ENCODE data around the gene SMURF2. TPM values are rescaled to one million over a fixed set of nuclear protein-coding genes. Genes with fewer than 3 reads are reported as not detected.

Gene SMURF2
- 14.0 and 35.3 TPM in 2 replicates for total RNA-seq (2011; cell fraction: chromatin; rRNA removed; ENCODE audit: low replicate concordance)
- 6.8 and 8.8 TPM in 2 replicates for total RNA-seq (2011; cell fraction: nucleolus; rRNA removed)
- 12.4 and 15.6 TPM in 2 replicates for total RNA-seq (2011; cell fraction: nucleoplasm; rRNA removed)
- 11.6 and 13.0 TPM in 2 replicates for total RNA-seq (2014; rRNA removed)
- 20.5 and 22.1 TPM in 2 replicates for total RNA-seq (2014; rRNA removed; fragmentation: Illumina TruSeq; extraction: Trizol)
- 22.0 and 23.1 TPM in 2 replicates for total RNA-seq (2015; rRNA removed; fragmentation: Illumina TruSeq; extraction: Trizol)
- 15.2 and 15.7 TPM in 2 replicates for total RNA-seq (2021)
- polyA plus RNA-seq (2011; rRNA removed) = 13.3 and 14.8 TPM in 2 replicates
- polyA plus RNA-seq (2011; cell fraction: cytosol; rRNA removed) = 3.4 and 7.1 TPM in 2 replicates
- 11.5 and 13.8 TPM in 2 replicates for polyA plus RNA-seq (2011; cell fraction: nucleus; rRNA removed)
- polyA plus RNA-seq (2012) = 8.8 and 9.6 TPM in 2 replicates
- 15.9 and 16.4 TPM in 2 replicates for polyA plus RNA-seq (2014; fragmentation: Illumina TruSeq; extraction: Trizol)
- 1 to 10 TPM; 3.8 to 5.0 TPM for polyA plus RNA-seq (2014; fragmentation: Nextera tagmentation; extraction: Ambion mirVana)
- polyA plus RNA-seq (2014; rRNA removed) = 9.1 and 11.3 TPM in 2 replicates
- 31.6 and 34.3 TPM in 2 replicates for polyA minus RNA-seq (2011; rRNA and poly(A)+ RNA removed)
- 7.8 and 10.6 TPM in 2 replicates for polyA minus RNA-seq (2011; cell fraction: cytosol; rRNA and poly(A)+ RNA removed)
- polyA minus RNA-seq (2011; cell fraction: nucleus; rRNA and poly(A)+ RNA removed) = 5.8 and 19.7 TPM in 2 replicates
- percentile 72 among the genes with signal in this experiment for Bru-seq, nascent RNA
- percentile 77 among the genes with signal in this experiment for BruChase-seq, experiment 1, labeled RNA remaining after a 2-hour chase
- BruChase-seq, experiment 2, labeled RNA remaining after a 6-hour chase = percentile 74 among the genes with signal in this experiment
- long read RNA-seq, experiment 1, transcript SMURF2-201 (19 exons, 2,918 nt) = major isoform, 14 of 33 reads
- long read RNA-seq, experiment 1, partial matches to known transcripts = 2 of 33 reads
- long read RNA-seq, experiment 1, other reads (novel, unspliced or antisense) = 16 of 33 reads
- long read RNA-seq, experiment 2, partial matches to known transcripts = 5 of 9 reads
- long read RNA-seq, experiment 2, other reads (novel, unspliced or antisense) = 2 of 9 reads
- long read RNA-seq, experiment 3, partial matches to known transcripts = 2 of 3 reads
- long read RNA-seq, experiment 3, other reads (novel, unspliced or antisense) = 1 of 3 reads

- H3K36me3 ChIP-seq (ENCODE audit: control insufficient read depth, insufficient read depth, low read length) = no peaks in the 10 kb centered on the region
- peak within 1 kb of the TSS; percentile 88 for H3K27ac ChIP-seq (ENCODE audit: extremely low read depth, low read depth, low read length)
- no peaks in the 10 kb centered on the region for H3K9me1 ChIP-seq (ENCODE audit: control insufficient read depth, insufficient read depth, low read length)
- H3K4me2 ChIP-seq (ENCODE audit: insufficient read depth, low read length) = peak within 1 kb of the TSS; percentile 80
- no peaks in the 10 kb centered on the region for H3K9me3 ChIP-seq (replicated peaks; ENCODE audit: control insufficient read depth, insufficient read depth, low read depth, low read length)
- under 1% methylated on average over 21 of the region's 95 CpGs for WGBS (ENCODE audit: insufficient coverage, low coverage, missing lambda C conversion rate)
- ATAC-seq (peak; percentile 88), FAIRE-seq (no peak), DNase-seq (ENCODE audit: extremely low read depth in 1 of 4, low spot score in 3 of 4) (peak; percentile 74 to 94 (median 92))
- BruUV-seq (replicated peaks) = no TSS peak
- intact Hi-C loops (cut with micrococcal nuclease) (loop anchor here (5.0 kb wide), 1 partner anchor 75 kb away; no protein-coding TSS in a partner anchor), in situ Hi-C loops (cut with MboI) (no loop called here)
- ChIA-PET POLR2A (interaction anchor here (0.5 to 2.1 kb wide), 9 partner anchors 13 to 630 kb away, joined by 3 to 10 read pairs (median 3); no protein-coding TSS in a partner anchor), CTCF (ENCODE audit: low intra/inter-chr PET ratio) (interaction anchor here (0.8 kb wide), 1 partner anchor 128 kb away, joined by 3 read pairs; no protein-coding TSS in a partner anchor)
- peak within 1 kb of the TSS; percentile 85 for H3K4me3 ChIP-seq
- peaks cover 34% of the 10 kb centered on the region for H3K79me2 ChIP-seq (ENCODE audit: control insufficient read depth, insufficient read depth, low read length)
- peak within 1 kb of the TSS; percentile 94 for H2AFZ ChIP-seq (ENCODE audit: low read depth, low read length)
- peak within 1 kb of the TSS; percentile 75 to 93 for H3K9ac ChIP-seq (ENCODE audit: insufficient read depth in 1 of 2, low read depth in 2 of 2, low read length in 2 of 2)
- no peaks in the 10 kb centered on the region for H4K20me1 ChIP-seq (replicated peaks; ENCODE audit: control insufficient read depth, insufficient read depth, low read length)
- no peaks in the 10 kb centered on the region for H3K27me3 ChIP-seq (ENCODE audit: control insufficient read depth in 2 of 2, insufficient read depth in 2 of 2, low read length in 2 of 2)
- H3K4me1 ChIP-seq (replicated peaks in 1 of 2; ENCODE audit: control insufficient read depth in 2 of 2, insufficient read depth in 2 of 2, low read length in 2 of 2) = peaks cover 7 to 11% of the 10 kb centered on the region in 2 experiments; a peak in 4 of 5 replicates
- TF ChIP-seq, protein P1, sequence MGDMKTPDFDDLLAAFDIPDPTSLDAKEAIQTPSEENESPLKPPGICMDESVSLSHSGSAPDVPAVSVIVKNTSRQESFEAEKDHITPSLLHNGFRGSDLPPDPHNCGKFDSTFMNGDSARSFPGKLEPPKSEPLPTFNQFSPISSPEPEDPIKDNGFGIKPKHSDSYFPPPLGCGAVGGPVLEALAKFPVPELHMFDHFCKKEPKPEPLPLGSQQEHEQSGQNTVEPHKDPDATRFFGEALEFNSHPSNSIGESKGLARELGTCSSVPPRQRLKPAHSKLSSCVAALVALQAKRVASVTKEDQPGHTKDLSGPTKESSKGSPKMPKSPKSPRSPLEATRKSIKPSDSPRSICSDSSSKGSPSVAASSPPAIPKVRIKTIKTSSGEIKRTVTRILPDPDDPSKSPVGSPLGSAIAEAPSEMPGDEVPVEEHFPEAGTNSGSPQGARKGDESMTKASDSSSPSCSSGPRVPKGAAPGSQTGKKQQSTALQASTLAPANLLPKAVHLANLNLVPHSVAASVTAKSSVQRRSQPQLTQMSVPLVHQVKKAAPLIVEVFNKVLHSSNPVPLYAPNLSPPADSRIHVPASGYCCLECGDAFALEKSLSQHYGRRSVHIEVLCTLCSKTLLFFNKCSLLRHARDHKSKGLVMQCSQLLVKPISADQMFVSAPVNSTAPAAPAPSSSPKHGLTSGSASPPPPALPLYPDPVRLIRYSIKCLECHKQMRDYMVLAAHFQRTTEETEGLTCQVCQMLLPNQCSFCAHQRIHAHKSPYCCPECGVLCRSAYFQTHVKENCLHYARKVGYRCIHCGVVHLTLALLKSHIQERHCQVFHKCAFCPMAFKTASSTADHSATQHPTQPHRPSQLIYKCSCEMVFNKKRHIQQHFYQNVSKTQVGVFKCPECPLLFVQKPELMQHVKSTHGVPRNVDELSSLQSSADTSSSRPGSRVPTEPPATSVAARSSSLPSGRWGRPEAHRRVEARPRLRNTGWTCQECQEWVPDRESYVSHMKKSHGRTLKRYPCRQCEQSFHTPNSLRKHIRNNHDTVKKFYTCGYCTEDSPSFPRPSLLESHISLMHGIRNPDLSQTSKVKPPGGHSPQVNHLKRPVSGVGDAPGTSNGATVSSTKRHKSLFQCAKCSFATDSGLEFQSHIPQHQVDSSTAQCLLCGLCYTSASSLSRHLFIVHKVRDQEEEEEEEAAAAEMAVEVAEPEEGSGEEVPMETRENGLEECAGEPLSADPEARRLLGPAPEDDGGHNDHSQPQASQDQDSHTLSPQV (IDR thresholded peaks at IDR 0.05) = 0 out of 2 replicates have a peak, but pooled peaks have one; percentile 33
- no peak for TF ChIP-seq NFIX (CRISPR knock-in tag; IDR thresholded peaks at IDR 0.05; ENCODE audit: low read depth)
- TF ChIP-seq FOSL1 (tag; conservative IDR thresholded peaks at IDR 0.05) = no peak
- peak; percentile 44; the same call in 1 of the 2 replicates for TF ChIP-seq HNRNPL (IDR thresholded peaks at IDR 0.05; ENCODE audit: low read depth, low read length)
- peak; percentile 38; the same call in 1 of the 2 replicates for TF ChIP-seq SUPT5H (IDR thresholded peaks at IDR 0.05)
- TF ChIP-seq HDGF (IDR thresholded peaks at IDR 0.05) = no peak
- TF ChIP-seq ZBTB26 (CRISPR knock-in tag; IDR thresholded peaks at IDR 0.05) = no peak
- TF ChIP-seq E2F1 (CRISPR knock-in tag; IDR thresholded peaks at IDR 0.05) = no peak
- no peak for TF ChIP-seq CHD1 (IDR thresholded peaks at IDR 0.05; ENCODE audit: low read length)
Measured at GRCh38 chr17:64661976-64662773, at the start of gene SMURF2. TSS of gene SMURF2 (minus strand) at chr17:64662307. CDS start at chr17:64661880, 427 bp downstream.

Measured in K562 (cell line).